ENCODE results near the gene MYL7. TPM values are rescaled to one million over a fixed set of nuclear protein-coding genes. Genes with fewer than 3 reads are reported as not detected.

MYL7 gene
- total RNA-seq, 1 donor = not detected

GRCh38 chr7:44150466-44150832 lies 9.3 kb upstream of the MYL7 start:
- peak; percentile 74 for DNase-seq (ENCODE audit: insufficient read length, low spot score, missing footprints)
- Histone ChIP-seq H3K4me3 (ENCODE audit: insufficient read depth, low read length) (no peak overlapping the region), H4K20me1 (ENCODE audit: insufficient read depth, low read length) (no peaks in the 10 kb centered on the region), H3K27ac (ENCODE audit: low read depth, low read length) (no peak overlapping the region), H2AFZ (ENCODE audit: low read length) (no peak overlapping the region), H3K27me3 (ENCODE audit: insufficient read depth, low read length) (peaks cover 8% of the 10 kb centered on the region), H3K4me2 (ENCODE audit: insufficient read depth, low read length) (no peak overlapping the region), H3K36me3 (ENCODE audit: insufficient read depth, low read length) (no peaks in the 10 kb centered on the region), H3K79me2 (ENCODE audit: insufficient read depth, low read length) (no peaks in the 10 kb centered on the region), H3K4me1 (ENCODE audit: insufficient read depth, low read length) (no peaks in the 10 kb centered on the region), H3K9me3 (ENCODE audit: low read depth, low read length) (no peaks in the 10 kb centered on the region)
- TF ChIP-seq CTCF (IDR thresholded peaks at IDR 0.05; ENCODE audit: extremely low read depth, low read depth, low read length) = no peak

- no peaks in the 10 kb centered on the region for H3K9me3 ChIP-seq (ENCODE audit: low read depth, low read length)
- peak; percentile 89 for DNase-seq (ENCODE audit: insufficient read length, low spot score, missing footprints)
- no peaks in the 10 kb centered on the region for H3K36me3 ChIP-seq (ENCODE audit: insufficient read depth, low read length)
- TF ChIP-seq CTCF (IDR thresholded peaks at IDR 0.05; ENCODE audit: extremely low read depth, low read depth, low read length) = no peak
- no peak overlapping the region for H3K4me3 ChIP-seq (ENCODE audit: insufficient read depth, low read length)
- no peak overlapping the region for H2AFZ ChIP-seq (ENCODE audit: low read length)
- no peaks in the 10 kb centered on the region for H3K79me2 ChIP-seq (ENCODE audit: insufficient read depth, low read length)
- no peak overlapping the region for H3K4me2 ChIP-seq (ENCODE audit: insufficient read depth, low read length)
- H3K27me3 ChIP-seq (ENCODE audit: insufficient read depth, low read length) = peaks cover 14% of the 10 kb centered on the region
- no peaks in the 10 kb centered on the region for H3K4me1 ChIP-seq (ENCODE audit: insufficient read depth, low read length)
- no peaks in the 10 kb centered on the region for H4K20me1 ChIP-seq (ENCODE audit: insufficient read depth, low read length)
- no peak overlapping the region for H3K27ac ChIP-seq (ENCODE audit: low read depth, low read length)
Measured at GRCh38 chr7:44149571-44150465, 8.7 kb upstream of the MYL7 start.

DNA sequence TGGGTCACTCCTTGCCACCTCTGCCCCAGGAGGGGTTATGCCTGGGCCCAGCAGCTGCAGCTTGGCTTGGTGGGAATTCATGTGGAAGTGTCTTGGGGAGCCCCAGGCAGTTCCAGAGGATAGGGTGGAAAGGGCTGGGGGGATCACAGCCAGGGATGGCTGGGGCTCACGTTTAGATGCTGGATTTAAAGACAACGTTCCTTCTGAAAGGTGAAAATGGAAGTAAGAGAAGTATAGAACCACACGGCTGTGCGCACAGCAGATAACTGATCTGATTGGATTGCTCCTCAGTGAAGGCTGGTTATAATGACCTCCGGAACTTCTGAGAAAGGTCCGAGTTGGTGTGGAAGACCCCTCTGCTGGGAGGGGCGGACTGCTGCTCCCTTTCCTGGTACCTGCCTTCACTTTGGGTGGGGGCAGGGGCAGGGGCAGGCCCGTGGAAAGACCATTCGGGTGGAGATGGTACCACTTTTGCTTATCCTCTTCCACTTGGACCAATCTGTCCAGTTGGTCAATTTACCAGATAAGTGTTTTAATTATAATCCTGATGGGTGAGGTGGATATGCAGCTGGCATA lies 7.9 kb upstream of the MYL7 start:
- Histone ChIP-seq H3K27ac (ENCODE audit: low read depth, low read length) (no peak overlapping the region), H3K79me2 (ENCODE audit: insufficient read depth, low read length) (no peaks in the 10 kb centered on the region), H3K4me2 (ENCODE audit: insufficient read depth, low read length) (no peak overlapping the region), H3K27me3 (ENCODE audit: insufficient read depth, low read length) (peaks cover 15% of the 10 kb centered on the region), H3K4me3 (ENCODE audit: insufficient read depth, low read length) (no peak overlapping the region), H3K36me3 (ENCODE audit: insufficient read depth, low read length) (no peaks in the 10 kb centered on the region), H2AFZ (ENCODE audit: low read length) (no peak overlapping the region), H3K9me3 (ENCODE audit: low read depth, low read length) (no peaks in the 10 kb centered on the region), H3K4me1 (ENCODE audit: insufficient read depth, low read length) (no peaks in the 10 kb centered on the region), H4K20me1 (ENCODE audit: insufficient read depth, low read length) (no peaks in the 10 kb centered on the region)
- no peak for TF ChIP-seq CTCF (IDR thresholded peaks at IDR 0.05; ENCODE audit: extremely low read depth, low read depth, low read length)
- DNase-seq (ENCODE audit: insufficient read length, low spot score, missing footprints) = no peak

DNA sequence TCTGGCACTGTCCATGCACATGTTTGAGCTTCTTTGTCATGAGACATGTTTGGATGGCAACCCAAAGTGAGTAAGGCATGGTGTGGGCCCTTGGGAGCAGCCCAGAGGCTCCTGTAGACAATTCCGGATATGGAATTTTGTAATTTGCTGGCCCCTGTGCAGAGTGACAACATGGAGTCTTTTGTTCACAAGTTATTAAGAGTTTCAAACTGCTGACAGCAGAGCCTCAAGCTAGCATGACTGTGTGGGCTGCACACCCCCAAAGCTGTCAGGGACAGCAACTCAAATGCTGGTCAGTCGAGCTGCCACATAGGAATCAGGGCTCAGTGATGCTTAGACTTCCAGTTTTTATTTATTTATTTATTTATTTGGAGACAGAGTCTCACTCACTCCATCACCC lies 7.0 kb upstream of the MYL7 start:
- no peaks in the 10 kb centered on the region for H4K20me1 ChIP-seq (ENCODE audit: insufficient read depth, low read length)
- H3K4me2 ChIP-seq (ENCODE audit: insufficient read depth, low read length) = no peak overlapping the region
- no peak overlapping the region for H3K4me3 ChIP-seq (ENCODE audit: insufficient read depth, low read length)
- no peaks in the 10 kb centered on the region for H3K79me2 ChIP-seq (ENCODE audit: insufficient read depth, low read length)
- DNase-seq (ENCODE audit: insufficient read length, low spot score, missing footprints) = no peak
- no peaks in the 10 kb centered on the region for H3K4me1 ChIP-seq (ENCODE audit: insufficient read depth, low read length)
- no peak overlapping the region for H3K27ac ChIP-seq (ENCODE audit: low read depth, low read length)
- H3K27me3 ChIP-seq (ENCODE audit: insufficient read depth, low read length) = peaks cover 15% of the 10 kb centered on the region
- H3K9me3 ChIP-seq (ENCODE audit: low read depth, low read length) = no peaks in the 10 kb centered on the region
- H3K36me3 ChIP-seq (ENCODE audit: insufficient read depth, low read length) = no peaks in the 10 kb centered on the region
- TF ChIP-seq CTCF (IDR thresholded peaks at IDR 0.05; ENCODE audit: extremely low read depth, low read depth, low read length) = no peak
- H2AFZ ChIP-seq (ENCODE audit: low read length) = no peak overlapping the region

Measured in osteoblast (primary cell).